Kidney capillary endothelial cell (primary cell): ENCODE results near the gene TFEB.

Source experiments
- DNase-seq: peaks from one replicate; pipeline ENCODE4 v3.0.0-alpha.2; 2018; ENCODE audit warnings: low spot score

The TFEB gene

DNA sequence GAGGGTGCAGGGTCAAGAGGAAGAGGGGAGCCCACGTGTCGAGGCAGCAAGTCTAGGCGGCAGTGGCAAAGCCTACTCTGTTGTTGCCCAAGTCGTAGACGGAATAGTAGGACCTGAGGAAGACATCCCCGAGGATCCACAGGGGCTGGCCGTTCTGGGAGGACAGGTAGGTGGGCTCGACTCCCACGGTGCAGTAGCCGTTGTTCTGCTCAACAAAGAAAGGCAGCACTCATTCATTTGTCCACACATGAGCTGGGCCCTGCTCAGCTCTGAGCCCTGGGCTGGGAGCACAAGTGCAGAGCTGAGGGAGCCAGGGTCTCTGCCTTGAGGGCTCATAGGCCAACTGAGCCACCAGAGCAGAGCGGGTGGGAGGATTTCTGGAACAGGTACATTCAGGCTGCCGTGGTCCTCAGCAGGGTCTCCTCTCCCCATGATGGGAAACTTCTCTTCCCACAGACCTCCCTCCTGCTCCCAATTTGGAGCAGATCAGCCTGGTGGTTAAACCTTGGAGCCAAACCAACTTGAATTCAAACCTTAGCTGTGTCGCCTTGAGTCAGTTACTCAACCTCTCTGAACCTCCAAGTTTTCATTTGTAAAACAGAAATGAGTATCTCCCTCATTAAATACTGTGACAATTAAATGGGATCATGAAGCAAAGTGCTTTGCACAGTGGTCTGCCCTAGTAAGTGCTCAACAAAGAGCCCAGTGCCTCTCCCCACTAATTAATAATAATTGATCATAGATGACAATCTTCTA is 1.6 kb upstream of the TFEB start:
- DNase-seq, result no peak

DNA sequence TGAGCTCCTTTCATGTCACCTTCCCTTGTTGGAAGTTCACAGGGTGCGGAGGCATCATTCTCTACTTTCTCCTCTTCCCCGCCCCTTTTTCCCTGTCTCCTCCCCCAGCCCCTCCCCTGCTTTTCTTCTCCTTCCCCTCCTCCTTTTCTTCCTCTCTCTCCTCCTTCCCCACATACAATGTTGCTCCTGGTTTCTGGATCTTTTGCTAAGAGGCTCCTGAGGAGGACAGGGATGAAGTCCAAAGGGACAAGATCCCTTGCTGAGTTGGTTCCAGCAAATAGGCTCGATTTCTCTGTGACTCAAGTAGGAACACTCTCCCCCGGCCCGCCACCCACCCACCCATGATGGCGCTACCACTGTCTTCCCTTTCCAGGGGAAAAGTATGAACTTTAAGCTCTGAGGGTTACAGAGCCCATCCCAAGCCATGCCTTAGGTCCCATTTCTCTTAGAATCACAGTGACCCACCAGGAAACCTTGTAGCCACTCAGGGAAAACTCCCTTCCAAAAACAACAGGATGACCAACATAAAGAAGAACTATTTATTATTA is 852 bp upstream of the TFEB start:
- DNase-seq, result no peak

DNA sequence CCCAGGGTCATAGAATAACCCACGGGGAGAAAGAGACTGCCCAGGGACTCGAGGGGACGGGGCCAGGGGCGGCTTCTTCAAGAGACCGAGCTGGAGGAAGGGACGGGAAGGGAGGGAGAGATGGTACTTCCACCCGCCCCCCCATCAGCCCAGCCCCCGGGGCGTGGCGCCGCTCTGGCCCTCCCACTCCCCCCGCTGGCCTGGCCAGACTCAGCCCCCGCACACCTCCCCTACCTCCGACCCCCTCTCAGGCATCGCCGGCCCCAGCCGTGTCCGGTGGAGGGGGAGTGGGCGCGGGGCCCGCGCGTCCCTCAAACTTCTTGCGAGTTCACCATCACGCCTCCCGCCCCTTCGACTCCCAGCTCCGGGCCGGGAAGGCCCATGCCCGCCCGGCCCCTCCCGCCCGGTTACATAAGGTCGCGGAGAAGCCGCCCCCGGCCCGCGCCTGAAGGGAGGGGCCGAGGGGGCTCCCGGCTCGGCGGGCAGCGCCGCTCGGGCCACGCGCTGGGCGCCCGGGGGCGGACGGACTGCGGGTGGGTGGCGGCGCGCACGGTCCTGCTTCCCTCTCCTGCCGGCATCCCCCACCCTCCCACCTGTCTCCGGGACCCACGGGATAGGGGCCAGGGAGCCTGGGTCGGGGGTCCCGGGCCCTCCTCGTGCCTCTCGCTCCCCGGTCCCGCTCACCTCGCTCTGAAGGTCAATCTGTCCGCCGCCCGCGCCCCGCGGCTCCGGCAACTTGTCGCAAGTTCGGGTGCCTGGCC is 562 bp downstream of the TFEB start:
- peak; percentile 7 for DNase-seq

DNA sequence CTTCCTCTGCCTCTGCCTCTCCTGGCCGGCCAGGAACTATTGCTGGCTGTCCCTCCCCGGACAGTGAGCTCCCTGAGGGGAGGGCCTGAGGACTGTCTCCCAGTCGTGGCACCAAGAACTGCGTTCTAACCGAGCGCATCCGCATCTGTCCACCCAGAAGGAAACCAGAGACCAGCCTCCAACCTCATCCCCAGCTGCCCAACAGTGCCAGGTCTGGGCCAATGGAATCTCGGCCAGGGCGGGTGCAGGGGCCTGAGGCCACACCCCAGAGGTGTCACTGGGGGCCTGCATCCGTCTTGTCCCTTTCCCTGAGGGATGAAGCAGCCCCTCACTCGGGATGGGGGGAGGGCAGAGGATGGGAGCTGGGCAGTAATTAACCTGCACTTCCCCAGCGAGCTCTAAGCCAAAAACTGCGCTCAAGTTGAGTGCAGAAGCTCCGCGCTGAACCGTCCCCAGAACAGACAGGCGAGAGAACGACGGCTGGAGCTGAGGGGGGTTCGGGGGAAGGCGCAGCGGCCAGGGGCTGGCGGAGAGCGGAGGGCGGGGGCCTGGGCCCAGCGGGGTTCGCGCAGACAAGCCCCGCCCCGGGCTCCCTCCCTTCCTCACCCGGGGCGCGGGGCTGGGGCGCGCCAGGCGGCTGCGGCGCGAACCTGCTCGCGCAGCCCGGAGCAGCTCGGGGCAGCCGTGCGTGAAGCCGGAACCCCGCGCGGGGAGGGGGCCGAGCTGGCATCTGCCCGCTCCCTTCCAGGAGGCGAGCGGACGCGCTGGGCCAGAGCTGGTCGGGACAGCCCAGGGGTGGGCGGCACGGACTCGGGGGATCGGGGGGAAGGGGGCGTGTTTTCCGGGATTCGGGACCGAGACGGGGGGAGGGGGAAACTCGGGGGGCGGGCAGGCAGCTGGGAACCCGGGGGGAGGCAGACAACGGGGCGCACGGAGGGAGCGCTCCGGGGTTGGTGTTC is 1.4 kb downstream of the TFEB start:
- peak; percentile 28 for DNase-seq

DNA sequence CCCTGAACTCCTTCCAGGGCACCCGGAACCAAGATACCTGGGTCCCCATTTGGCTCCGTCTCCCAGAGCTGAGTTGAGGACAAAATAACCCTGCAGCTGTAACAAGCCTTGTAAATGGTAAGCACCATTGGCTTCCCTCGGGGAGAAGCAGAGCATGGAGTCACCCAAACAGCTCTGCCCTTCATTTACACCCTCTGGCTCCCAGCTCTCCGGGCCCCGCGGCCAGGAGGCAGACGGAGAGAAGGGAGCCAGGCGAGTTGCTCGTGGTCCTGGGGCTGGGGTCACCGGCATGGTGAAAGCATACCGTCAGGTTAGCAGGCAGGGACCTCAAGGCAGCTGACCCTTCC is 2.1 kb downstream of the TFEB start:
- DNase-seq, result no peak

DNA sequence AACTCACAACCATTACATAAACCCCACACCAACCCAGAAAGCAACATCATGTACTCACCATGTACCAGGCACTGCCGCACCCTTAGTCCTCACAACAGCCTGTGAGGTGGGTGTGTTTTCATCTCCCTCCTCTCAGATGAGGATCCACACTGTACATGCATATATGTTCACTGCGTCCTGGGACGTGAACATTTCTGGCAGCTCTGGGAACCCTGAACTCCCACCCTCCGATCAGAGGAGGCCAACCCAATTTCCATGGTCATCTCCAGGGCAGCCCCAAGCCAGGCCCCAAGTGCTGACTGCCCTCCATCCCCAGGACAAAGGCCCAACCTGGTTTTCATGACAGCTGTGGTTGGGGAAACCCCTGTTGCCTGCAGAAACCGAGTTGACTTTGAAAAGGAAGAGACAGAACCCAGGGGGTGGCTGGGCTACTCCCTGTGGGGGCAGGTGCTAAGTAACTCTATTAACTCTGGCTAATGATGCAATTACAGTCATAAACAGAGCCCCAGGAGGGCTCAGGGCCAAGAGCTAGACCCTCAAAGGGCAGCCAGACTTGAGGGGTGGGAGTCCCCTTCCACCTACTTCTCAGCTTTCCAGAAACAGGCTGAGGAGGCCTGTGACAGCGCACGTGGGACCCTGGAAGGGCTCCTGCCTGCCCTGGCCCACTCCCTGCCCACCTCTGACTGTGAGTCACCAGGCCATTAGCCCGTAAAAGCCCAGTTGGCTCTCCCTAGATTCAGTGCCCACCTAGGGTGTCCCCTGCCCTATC is 2.6 kb downstream of the TFEB start:
- DNase-seq, result no peak

DNA sequence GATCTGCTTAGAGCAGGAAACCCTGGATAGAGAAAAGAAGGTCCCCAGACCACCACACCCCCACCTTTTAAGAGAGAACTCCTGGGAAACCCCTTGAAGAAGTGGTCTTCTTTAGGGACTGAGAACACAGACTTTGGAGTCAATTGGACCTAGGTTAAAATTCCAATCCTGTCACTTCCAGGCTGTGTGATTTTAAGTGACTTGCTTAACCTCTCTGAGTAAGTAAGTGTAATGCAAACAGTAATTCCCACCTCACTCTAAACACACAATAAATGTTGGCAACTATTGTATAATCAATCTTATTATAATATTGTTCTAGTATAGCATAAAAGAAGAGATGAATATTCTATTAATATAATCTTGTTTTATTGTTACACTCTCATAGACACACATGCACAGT is 3.3 kb downstream of the TFEB start:
- no peak for DNase-seq

DNA sequence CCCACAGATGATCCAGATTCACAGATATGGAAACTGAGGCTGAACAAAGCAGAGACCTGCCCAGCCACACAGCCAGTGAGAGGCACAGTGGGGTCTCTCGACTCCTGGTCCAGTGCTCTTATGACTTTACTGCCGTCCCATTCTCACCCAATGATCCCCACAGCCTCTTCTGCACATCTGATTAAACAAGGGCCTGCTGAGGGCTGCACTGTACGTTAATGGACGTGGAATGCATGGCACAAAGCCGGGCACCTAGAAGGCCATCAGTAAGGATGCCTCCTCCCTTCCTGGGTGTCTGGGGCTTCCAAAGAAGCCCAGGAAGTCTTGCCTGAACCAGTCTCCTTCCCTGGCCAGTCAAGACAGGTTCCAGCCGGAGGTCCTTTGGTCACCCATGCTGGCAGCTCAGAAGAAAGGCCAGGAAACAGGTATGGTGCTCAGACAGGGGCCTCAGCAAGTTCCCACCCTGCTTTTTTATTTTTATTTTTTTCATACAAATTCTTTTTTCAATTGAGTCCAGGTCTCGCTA is 3.8 kb downstream of the TFEB start:
- DNase-seq, result no peak

DNA sequence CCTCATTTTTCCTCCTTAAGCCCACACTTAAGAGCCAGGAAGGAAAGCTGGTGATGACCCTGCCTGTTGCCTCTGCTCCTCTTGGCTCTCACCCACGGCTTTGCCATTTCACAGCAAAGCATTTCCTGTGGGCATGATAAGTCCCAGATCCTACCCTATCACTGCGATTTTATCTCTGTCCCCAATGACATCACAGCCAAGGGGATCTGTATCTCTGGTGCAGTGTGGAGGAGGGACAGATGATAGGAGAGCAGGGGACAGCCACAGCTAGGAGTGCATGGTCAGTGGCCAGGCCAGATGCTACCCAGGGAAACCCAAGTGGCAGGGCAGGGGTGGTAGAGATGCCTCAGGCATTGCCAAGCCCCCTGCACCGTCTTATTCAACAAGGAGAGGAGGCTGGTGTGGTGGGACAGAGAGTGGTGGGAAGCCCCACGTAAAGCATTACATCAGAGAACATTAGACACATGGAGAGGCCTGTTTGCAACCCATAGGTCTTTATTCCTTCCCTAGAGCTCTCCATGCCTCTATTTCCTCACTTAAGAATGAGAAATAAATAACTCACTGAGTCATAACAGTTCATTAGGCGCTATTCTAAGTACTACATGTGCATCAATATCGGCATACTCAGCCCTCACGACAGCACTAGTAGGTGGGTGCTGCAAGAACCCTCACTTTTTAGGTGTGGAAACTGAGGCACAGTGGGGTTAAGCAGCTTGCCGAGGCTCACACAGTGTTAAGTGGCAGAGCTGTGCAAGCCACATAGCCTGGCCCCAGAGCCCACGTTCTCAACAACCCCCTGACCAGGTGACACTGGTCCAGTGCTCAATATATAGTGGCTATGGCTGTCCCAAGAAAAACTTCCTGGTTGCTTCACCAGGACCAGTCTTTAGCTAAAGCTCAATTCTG is 4.6 kb downstream of the TFEB start:
- no peak for DNase-seq

DNA sequence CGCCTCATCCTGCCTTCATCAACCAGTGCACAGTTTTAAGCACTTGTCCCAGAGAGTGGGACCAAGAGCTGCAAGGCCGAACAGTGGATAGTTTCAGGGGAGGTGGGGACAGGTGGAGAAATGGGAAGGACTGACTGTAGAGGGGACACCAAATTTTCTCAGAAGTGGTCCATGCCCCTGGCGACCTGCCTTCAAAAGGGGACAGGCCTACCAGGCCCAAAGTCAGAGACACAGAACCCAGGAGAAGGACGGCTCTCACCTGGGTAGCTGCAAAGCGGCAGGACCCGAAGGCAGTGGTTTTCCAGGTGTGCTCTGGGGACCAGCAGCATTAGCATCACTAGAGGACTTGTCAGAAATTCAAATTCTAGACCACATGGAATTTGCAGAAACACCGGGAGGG is 5.8 kb downstream of the TFEB start:
- no peak for DNase-seq

DNA sequence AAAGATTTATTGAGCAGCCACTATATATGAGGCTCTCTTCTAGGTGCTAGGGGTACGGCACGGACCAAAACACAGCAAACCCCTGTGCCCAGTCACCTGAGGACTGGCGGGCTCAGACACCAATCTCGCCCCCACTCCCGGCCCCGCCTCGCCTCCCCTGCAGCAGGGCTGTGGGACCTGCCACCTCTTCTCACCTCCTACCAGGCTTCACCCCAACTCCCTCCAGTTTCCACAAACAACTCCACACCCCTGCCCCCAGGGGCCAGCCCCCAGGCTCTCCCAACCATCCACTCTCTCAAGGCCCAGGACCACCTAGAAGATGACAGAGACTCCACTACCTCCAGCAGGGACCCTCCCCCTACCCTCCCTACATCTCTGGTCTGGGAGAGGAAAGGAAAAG is 6.5 kb downstream of the TFEB start:
- DNase-seq, result no peak

DNA sequence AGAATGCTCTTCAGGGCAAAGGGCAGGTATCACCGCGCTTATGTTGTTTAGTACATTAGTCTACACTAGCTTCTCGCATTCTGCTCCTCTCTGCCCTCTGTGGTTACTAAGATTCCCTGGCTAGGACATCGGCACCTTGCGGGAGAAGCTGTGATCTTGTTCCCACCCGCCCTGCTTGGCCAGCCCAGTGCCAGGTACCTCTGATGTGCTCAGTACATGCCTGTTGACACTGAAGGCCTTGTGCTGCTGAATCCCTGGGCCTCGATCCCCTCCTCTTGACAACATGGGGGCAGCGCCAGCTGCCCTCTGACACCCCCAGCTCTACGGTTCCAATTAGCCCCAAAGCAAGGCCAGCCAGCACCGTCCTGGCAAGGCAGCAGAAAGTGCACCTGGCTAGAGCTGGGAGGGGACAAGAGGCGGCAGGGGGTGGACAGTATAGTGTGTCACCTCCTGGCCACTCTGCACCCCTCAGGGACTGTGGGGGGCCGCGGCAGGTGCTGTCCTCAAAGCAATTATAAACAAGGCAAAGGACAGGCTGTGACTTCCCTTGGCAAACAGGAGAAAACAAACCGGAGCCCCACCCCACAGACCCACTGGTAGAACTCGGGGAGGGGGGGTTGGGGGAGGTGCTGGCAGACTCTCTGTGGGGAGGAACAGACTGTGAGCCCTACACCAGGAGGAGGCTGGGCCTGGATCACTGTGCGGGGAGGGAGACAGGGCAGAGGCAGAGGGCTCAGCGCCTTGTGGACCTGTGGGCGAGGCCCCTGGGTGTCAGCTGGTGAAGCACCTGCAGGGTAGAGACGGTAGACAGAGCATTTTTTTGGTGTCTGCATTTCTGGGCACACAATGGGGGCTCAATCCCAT is 7.1 kb downstream of the TFEB start:
- DNase-seq, result no peak

DNA sequence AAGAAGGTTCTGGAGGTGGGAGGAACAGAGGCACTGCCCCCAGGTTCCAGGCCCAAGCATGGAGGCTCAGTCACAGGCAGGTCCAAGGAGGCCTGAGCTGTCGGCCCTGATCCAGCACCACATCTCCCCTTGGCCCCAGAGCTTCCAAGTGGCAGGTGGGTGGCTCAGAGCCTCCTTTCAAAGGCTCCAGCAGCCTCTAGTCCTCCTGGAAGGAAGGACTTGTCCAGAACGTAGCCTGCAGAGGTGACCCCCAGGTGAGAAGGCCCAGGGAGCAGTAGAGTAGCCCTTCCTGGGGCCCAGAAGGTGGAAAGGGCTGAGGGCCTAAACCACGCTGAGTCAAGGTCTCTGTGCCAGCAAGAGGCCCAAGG is 7.7 kb downstream of the TFEB start:
- no peak for DNase-seq

DNA sequence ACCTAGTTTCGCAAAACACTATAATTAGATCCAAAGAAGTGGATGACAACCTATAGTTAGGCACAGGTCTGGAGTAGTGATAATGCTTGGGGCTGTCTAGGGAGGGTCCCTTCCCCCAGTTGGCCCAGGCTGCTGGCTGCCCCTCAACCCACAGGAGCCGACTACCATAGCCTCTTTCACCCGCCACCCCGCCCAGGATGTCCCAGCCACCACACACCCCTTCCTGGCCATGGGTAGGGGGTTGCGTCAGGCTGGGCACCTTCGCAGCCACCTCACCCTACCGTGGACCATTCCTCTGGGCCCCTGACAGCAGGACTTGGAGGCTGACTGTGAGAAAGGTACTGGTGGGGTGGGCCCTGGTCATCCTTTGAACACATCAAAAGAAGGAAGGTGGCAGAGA is 8.5 kb downstream of the TFEB start:
- no peak for DNase-seq

DNA sequence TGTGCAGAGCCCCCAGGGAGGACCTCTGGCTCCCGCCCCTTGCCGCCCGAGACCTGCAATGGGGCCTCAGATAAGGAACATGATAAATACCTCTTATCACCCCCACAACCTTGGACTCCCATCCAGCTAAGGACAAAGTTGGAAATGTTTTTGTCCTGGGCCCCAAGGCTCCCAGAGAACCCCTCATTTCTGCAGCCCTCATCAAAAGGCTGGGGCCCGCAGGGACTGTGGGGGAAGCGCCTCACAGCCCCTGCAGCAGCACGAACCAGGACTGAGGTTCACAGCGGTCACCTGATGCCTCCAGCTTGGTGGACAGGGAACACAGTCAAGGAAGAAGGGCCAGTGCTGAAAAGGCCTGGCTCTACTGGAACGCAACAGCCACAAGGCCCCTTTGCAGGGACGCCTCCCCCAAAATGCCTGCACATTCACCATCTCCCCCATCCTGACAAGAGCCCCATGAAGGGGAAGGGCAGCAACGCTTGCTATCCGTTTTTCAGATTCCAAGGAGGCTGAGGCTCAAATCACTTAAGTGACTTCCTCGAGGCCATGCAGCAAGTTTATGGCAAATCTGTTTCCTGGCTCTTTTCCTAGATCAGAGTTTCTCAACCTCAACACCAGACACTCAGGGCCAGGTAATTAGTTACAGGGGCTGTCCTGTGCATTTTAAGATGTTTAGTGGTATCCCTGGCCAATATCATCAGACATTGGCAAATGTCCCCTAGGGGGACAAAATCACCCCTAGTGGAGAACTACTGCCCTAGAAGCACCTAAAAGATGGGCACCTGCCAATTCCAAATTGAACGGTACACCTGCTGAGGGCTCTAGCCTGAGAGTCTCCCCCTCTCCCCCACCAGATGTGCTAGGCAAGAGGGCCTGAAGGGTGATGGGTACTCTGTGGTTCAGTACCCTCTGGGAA is 10.6 kb downstream of the TFEB start:
- no peak for DNase-seq

DNA sequence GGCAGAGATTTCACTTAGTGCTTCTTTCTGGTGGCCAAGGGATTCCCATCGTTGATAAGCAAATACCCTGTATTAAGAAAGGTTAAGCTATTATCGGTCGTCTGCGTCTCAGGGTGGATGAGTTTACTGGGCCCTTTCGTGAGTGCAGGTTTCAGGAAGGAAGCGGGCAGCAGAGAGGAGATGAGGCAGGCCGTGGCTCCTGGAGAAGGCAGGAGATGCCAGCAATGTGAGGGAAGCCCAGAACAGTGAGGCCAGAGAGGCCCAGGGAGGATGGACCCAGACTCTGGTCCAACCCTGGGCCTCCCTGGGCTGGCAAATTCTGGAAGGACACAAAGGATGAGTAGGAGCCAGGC is 11.2 kb downstream of the TFEB start:
- no peak for DNase-seq

DNA sequence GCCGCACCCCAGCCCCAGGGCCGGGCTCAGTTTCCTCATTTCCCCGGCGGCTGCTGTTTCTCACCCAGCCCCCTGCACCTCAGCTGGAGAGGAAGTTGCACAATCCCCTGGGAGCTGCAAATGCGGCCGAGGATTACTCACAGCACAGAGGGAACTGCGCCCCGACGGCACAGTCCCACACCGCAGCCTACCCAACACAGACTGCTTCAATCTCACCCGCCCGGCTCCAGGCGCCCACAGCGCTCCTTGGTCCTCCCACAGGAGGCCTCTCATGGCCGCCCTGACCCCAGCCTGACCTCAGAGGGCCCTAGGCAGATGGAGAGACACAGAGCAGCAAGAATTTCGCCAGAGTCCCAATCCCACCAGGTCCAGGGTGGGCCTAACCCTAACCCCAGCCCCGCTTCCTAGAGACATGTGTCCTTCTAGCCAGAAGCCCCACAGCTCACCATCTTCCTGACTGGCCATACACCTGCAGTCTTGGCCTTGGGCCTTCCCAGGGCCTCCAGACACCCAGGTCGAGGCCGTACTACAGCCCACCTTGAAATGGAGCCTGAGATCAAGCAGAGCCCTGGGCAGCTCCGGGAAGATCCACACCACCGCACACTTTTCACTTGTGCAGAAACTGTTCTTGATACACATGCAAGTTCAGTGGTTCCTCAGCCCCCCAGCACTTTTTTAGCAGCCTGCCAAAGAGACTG is 11.7 kb downstream of the TFEB start:
- DNase-seq, result no peak
